ENCODE measurements around the gene VTI1A. TPM values are rescaled to one million over a fixed set of nuclear protein-coding genes. Genes with fewer than 3 reads are reported as not detected.

VTI1A gene
- total RNA-seq, 1 donor from 2014 or later = 34.2 TPM

DNA sequence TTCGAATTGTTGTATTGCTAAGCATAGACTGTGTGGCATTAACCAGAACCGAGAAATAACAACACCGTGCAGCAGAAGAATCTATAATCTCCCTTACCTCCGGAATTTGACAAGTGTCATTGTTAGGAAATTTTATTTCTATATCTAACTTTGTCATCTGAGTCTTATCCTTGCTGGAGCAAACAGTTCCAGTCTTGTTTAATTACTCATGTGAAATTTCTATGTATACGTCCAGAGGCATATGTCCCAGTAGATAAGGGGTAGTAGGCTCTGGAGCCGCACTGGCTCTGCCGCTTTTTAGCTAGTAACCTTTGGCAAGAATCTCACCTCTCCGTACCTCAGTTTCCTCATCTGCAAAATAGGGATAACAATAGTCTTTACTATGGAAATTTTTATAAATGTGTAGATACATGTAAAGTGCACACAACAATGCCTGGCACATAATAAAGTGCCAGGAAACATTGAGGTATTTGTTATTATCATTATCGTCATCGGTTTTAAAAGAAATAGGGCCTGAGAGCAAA lies 228.6 kb downstream of the VTI1A start:
- no peaks in the 10 kb centered on the region for H3K9me3 Mint-ChIP-seq
- TF ChIP-seq, protein P1, sequence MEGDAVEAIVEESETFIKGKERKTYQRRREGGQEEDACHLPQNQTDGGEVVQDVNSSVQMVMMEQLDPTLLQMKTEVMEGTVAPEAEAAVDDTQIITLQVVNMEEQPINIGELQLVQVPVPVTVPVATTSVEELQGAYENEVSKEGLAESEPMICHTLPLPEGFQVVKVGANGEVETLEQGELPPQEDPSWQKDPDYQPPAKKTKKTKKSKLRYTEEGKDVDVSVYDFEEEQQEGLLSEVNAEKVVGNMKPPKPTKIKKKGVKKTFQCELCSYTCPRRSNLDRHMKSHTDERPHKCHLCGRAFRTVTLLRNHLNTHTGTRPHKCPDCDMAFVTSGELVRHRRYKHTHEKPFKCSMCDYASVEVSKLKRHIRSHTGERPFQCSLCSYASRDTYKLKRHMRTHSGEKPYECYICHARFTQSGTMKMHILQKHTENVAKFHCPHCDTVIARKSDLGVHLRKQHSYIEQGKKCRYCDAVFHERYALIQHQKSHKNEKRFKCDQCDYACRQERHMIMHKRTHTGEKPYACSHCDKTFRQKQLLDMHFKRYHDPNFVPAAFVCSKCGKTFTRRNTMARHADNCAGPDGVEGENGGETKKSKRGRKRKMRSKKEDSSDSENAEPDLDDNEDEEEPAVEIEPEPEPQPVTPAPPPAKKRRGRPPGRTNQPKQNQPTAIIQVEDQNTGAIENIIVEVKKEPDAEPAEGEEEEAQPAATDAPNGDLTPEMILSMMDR (conservative IDR thresholded peaks at IDR 0.05) = no peak
- no peak overlapping the region for H3K4me3 Mint-ChIP-seq
- peaks cover 2% of the 10 kb centered on the region for H3K36me3 Mint-ChIP-seq (ENCODE audit: low read depth)
- DNase-seq (ENCODE audit: low read depth, low spot score) = no peak
- H3K27me3 Mint-ChIP-seq (ENCODE audit: low read depth) = no peaks in the 10 kb centered on the region
- H3K27ac Mint-ChIP-seq (ENCODE audit: unreplicated experiment) = no peak overlapping the region
- peaks cover 46% of the 10 kb centered on the region for H3K4me1 Mint-ChIP-seq

DNA sequence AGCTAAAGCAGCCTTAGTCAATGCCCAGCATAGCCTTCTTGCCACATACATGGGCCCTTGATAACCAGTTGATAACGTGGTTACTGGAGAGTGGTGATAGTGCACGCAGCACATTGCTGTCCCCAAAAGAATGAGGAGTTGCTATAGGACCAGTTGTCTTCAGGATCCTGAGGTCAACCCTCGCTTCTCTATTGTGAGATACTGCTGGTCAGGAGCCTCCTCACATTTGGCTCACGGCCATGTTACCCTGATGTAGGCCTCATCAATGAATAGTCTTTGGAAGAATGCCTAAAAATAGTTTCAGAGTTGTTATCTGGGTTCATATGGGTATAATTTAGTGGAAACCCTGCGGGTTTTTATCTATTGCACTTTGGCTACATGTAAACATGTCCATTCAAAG lies 230.7 kb downstream of the VTI1A start:
- H3K27me3 Mint-ChIP-seq (ENCODE audit: low read depth) = no peaks in the 10 kb centered on the region
- H3K4me1 Mint-ChIP-seq = peaks cover 29% of the 10 kb centered on the region
- no peaks in the 10 kb centered on the region for H3K9me3 Mint-ChIP-seq
- no peak for DNase-seq (ENCODE audit: low read depth, low spot score)
- no peak overlapping the region for H3K27ac Mint-ChIP-seq (ENCODE audit: unreplicated experiment)
- peaks cover 2% of the 10 kb centered on the region for H3K36me3 Mint-ChIP-seq (ENCODE audit: low read depth)
- TF ChIP-seq, protein P1 (conservative IDR thresholded peaks at IDR 0.05) = no peak
- no peak overlapping the region for H3K4me3 Mint-ChIP-seq

DNA sequence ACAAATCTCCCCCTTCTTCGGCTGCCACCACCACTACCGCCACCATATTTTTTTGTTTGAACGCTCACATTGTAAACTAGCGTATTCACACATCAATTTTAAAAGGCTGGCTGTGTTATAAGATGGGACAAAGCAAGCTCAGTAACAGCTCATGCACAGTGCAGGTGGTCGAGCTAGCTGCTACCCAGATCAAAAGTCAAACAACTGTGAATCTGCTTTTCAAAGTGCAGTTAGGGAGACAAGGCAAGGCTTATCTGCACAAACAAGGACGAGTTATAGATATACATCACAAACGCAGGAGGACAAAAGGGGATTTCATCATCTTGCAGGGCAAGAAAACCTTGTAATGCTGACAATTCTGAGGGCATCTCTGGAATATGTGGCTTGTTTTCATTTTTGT lies 231.6 kb downstream of the VTI1A start:
- H3K4me1 Mint-ChIP-seq = peaks cover 24% of the 10 kb centered on the region

DNA sequence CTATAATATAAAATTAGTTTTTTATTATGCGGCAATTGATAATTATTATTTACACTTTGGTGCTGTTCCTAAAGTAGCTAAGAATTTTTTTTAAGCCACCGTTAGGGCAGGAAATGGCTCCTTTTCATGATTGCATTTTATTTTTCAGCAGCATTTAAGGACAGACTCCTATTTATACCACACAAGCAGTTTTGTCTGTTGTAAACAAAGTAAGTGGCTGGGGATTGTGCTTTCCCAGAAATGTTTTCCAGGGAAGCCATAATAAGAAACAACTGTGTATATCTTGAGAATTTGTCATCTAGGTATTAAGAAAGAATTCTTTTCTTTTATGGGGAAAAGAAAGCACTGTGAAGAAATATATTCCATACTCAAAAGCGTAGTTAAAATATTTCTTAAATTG lies 232.0 kb downstream of the VTI1A start:
- Mint-ChIP-seq H3K27ac (ENCODE audit: unreplicated experiment) (no peak overlapping the region), H3K4me3 (no peak overlapping the region), H3K36me3 (ENCODE audit: low read depth) (no peaks in the 10 kb centered on the region), H3K27me3 (ENCODE audit: low read depth) (no peaks in the 10 kb centered on the region), H3K4me1 (peaks cover 22% of the 10 kb centered on the region), H3K9me3 (no peaks in the 10 kb centered on the region)
- DNase-seq (ENCODE audit: low read depth, low spot score) = no peak
- TF ChIP-seq, protein P1 (conservative IDR thresholded peaks at IDR 0.05) = no peak

More for the DNA sequence above, 231.6 kb downstream of the VTI1A start:
- TF ChIP-seq, protein P1 (conservative IDR thresholded peaks at IDR 0.05) = no peak
- Mint-ChIP-seq H3K27me3 (ENCODE audit: low read depth) (no peaks in the 10 kb centered on the region), H3K9me3 (no peaks in the 10 kb centered on the region), H3K27ac (ENCODE audit: unreplicated experiment) (no peak overlapping the region), H3K4me3 (no peak overlapping the region), H3K36me3 (ENCODE audit: low read depth) (no peaks in the 10 kb centered on the region)
- peak; percentile 12 for DNase-seq (ENCODE audit: low read depth, low spot score)

DNA sequence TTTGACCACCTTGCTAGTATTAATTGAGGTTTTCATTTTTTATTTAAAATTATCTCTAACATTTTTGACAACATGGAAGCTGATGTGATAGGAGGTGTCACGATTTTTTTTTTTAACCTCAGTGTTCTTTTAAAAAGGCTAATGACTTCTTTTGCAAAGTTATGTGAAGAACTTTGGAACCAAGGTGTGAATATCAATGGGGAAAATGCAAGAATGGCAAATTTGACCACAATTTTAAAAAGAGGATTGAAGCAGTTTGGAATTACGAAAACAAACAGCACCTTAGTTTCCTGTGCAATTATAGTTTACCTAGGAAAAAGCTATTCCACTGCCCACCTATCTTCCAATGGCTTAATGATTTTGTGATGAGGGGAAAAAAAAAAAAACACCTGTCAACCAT lies 232.4 kb downstream of the VTI1A start:
- no peak overlapping the region for H3K4me3 Mint-ChIP-seq
- no peaks in the 10 kb centered on the region for H3K36me3 Mint-ChIP-seq (ENCODE audit: low read depth)
- no peaks in the 10 kb centered on the region for H3K9me3 Mint-ChIP-seq
- peaks cover 18% of the 10 kb centered on the region for H3K4me1 Mint-ChIP-seq
- no peak for DNase-seq (ENCODE audit: low read depth, low spot score)
- H3K27ac Mint-ChIP-seq (ENCODE audit: unreplicated experiment) = peak overlapping the region; percentile 83
- TF ChIP-seq, protein P1 (conservative IDR thresholded peaks at IDR 0.05) = no peak
- H3K27me3 Mint-ChIP-seq (ENCODE audit: low read depth) = no peaks in the 10 kb centered on the region

Data from neural crest cell (in vitro differentiated cells).